ENCODE data around the gene GTF2F2. TPM values are rescaled to one million over a fixed set of nuclear protein-coding genes. Genes with fewer than 3 reads are reported as not detected.

Gene GTF2F2
- total RNA-seq, 6 donors from 2014 or later, result 10.2 to 29.3 (median 18.2) TPM

DNA sequence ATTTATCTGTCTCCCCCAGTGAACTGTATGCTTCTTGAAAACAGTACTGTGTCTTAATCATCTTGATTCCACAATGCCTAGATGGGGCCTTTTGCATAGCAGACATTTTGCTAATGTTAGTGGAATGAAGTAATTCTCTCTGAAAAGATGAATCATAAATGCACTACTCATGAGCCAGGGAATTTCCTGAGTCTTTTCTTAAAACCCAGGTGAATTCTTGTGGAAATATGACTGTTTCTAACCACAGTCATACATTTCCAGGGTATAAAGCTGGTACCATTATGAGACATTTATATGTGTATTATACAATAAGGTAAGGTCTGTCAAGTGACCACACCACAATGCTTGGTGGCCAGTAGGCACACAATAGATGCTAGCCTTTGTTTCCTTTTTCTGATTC lies 86.0 kb downstream of the GTF2F2 start:
- ATAC-seq (ENCODE audit: low FRiP score in 2 of 2) (peak in 1 of 2 donors; percentile 86), DNase-seq (no peak)
- no peaks in the 10 kb centered on the region for H3K36me3 ChIP-seq
- peaks cover 0 to 13% (median 6%) of the 10 kb centered on the region in 4 donors for H3K4me1 ChIP-seq
- no peaks in the 10 kb centered on the region for H3K27me3 ChIP-seq
- H3K27ac ChIP-seq, result peak overlapping the region in 1 of 4 donors; percentile 36
- no peak overlapping the region for H3K4me3 ChIP-seq
- no peaks in the 10 kb centered on the region for H3K9me3 ChIP-seq
- TF ChIP-seq, protein P1, sequence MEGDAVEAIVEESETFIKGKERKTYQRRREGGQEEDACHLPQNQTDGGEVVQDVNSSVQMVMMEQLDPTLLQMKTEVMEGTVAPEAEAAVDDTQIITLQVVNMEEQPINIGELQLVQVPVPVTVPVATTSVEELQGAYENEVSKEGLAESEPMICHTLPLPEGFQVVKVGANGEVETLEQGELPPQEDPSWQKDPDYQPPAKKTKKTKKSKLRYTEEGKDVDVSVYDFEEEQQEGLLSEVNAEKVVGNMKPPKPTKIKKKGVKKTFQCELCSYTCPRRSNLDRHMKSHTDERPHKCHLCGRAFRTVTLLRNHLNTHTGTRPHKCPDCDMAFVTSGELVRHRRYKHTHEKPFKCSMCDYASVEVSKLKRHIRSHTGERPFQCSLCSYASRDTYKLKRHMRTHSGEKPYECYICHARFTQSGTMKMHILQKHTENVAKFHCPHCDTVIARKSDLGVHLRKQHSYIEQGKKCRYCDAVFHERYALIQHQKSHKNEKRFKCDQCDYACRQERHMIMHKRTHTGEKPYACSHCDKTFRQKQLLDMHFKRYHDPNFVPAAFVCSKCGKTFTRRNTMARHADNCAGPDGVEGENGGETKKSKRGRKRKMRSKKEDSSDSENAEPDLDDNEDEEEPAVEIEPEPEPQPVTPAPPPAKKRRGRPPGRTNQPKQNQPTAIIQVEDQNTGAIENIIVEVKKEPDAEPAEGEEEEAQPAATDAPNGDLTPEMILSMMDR (IDR thresholded peaks at IDR 0.05), result no peak
- TF ChIP-seq EP300 (IDR thresholded peaks at IDR 0.05) (no peak), POLR2A (IDR thresholded peaks at IDR 0.05) (no peak), POLR2AphosphoS5 (IDR thresholded peaks at IDR 0.05) (no peak)

DNA sequence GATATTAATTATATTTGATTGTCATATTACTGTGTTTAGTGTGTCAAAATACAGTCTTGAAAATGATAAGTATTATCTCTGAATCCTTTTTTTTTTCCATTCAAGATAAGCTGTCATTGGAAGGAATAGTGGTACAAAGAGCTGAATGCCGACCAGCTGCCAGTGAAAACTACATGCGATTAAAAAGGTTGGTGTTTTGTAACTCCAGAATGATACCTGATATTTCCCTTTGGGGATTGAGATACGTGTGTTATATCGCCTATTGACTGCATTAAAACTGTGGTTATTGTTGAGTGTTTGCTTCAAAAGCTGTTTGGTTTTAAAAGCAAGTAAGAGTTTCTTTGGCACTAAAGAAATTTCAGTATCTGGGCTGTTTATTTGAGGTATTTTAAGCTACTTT lies 87.0 kb downstream of the GTF2F2 start:
- 86 to 88% methylated on average over 4 of the region's 4 CpGs for WGBS, 2 donors

DNA sequence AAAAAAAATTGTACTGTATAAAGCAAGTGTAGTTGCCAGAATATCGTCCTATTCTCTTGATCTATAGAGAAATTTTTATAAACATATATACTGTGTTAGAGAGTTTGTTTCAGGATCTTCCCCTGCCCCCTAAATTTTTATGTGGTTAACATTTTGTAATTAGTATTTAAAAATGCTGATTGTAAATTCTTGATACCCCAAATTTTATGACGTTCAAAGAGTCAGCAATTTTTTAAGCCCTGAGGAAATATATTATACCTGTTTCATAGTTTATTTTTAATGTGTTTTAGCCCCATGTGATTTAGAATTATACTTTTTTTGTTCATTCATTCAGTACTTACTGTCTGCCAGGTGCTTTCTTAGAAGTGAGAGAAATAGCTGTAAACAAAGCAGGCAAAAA lies 87.8 kb downstream of the GTF2F2 start:
- Histone ChIP-seq H3K36me3 (no peaks in the 10 kb centered on the region), H3K9me3 (no peaks in the 10 kb centered on the region), H3K4me1 (peaks cover 0 to 13% (median 6%) of the 10 kb centered on the region in 4 donors), H3K27me3 (no peaks in the 10 kb centered on the region), H3K4me3 (no peak overlapping the region), H3K27ac (no peak overlapping the region)
- TF ChIP-seq POLR2AphosphoS5 (IDR thresholded peaks at IDR 0.05), result no peak
- no peak for DNase-seq
- 92 to 96% methylated on average over 2 of the region's 2 CpGs for WGBS, 2 donors
- no peak for ATAC-seq (ENCODE audit: low FRiP score in 2 of 2)

More for the DNA sequence above, 87.0 kb downstream of the GTF2F2 start:
- peaks cover 0 to 13% (median 6%) of the 10 kb centered on the region in 4 donors for H3K4me1 ChIP-seq
- H3K9me3 ChIP-seq, result no peaks in the 10 kb centered on the region
- peak overlapping the region in 1 of 4 donors; percentile 36 for H3K27ac ChIP-seq
- TF ChIP-seq EP300 (IDR thresholded peaks at IDR 0.05) (no peak), POLR2AphosphoS5 (IDR thresholded peaks at IDR 0.05) (no peak), POLR2A (IDR thresholded peaks at IDR 0.05) (no peak)
- TF ChIP-seq, protein P1 (IDR thresholded peaks at IDR 0.05), result no peak
- H3K27me3 ChIP-seq, result no peaks in the 10 kb centered on the region
- no peaks in the 10 kb centered on the region for H3K36me3 ChIP-seq
- no peak overlapping the region for H3K4me3 ChIP-seq
- ATAC-seq (ENCODE audit: low FRiP score in 2 of 2) (no peak), DNase-seq (no peak)

DNA sequence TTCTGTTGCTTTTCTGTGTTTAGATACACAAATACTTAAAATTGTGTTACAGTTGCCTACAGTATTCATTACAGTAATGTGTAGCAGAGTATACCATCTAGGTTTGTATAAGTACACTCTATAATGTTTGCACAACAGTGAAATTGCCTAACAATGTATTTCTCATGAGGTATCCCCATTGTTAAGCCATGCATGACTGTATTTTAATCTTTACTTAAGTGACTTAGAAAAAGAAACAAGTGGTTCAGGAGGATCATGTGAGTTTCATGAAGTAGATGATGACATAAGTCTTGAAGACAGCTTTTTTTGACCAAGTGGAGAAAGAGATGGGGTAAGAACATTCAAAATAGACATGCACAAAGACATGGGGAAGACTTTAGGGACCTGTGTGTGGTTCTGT lies 88.9 kb downstream of the GTF2F2 start:
- DNase-seq, result no peak
- Histone ChIP-seq H3K27me3 (no peaks in the 10 kb centered on the region), H3K27ac (no peak overlapping the region), H3K9me3 (no peaks in the 10 kb centered on the region), H3K36me3 (no peaks in the 10 kb centered on the region), H3K4me1 (peaks cover 0 to 13% (median 6%) of the 10 kb centered on the region in 4 donors), H3K4me3 (no peak overlapping the region)
- ATAC-seq (ENCODE audit: low FRiP score in 2 of 2), result no peak
- TF ChIP-seq EP300 (IDR thresholded peaks at IDR 0.05), result no peak
- no peak for TF ChIP-seq POLR2AphosphoS5 (IDR thresholded peaks at IDR 0.05)
- TF ChIP-seq POLR2A (IDR thresholded peaks at IDR 0.05), result no peak
- TF ChIP-seq, protein P1 (IDR thresholded peaks at IDR 0.05), result no peak

DNA sequence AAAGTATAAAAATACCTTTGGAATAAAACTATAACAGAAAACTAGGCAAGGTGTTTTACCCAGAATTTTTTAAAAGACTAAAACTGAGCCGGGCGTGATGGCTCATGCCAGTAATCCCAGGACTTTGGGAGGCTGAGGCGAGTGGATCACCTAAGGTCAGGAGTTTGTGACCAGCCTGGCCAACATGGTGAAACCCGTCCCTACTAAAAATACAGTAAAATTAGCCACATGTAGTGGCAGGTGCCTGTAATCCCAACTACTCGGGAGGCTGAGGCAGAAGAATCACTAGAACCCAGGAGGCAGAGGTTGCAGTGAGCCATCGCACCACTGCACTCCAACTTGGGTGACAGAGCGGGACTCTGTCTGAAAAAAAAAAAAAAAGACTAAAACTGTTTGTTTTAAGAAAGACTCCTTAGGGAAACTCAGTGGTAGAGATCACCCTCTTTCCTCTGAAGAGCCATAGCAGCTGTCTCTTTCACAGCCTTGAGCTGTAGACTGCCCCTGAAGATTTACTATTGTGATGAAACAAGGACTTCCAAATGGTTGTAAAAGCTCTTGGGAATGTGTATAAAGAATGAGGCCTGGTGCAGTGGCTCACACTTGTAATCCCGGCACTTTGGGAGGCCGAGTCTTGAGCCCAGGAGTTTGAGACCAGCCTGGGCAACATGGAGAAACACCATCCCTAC lies 95.2 kb downstream of the GTF2F2 start:
- H3K27me3 ChIP-seq, result no peaks in the 10 kb centered on the region
- ATAC-seq (ENCODE audit: low FRiP score in 2 of 2) (no peak), DNase-seq (no peak)
- TF ChIP-seq EP300 (IDR thresholded peaks at IDR 0.05), result no peak
- TF ChIP-seq POLR2A (IDR thresholded peaks at IDR 0.05), result no peak
- no peak for TF ChIP-seq POLR2AphosphoS5 (IDR thresholded peaks at IDR 0.05)
- TF ChIP-seq, protein P1 (IDR thresholded peaks at IDR 0.05), result no peak
- no peaks in the 10 kb centered on the region for H3K9me3 ChIP-seq
- WGBS, 2 donors, result 92 to 93% methylated on average over 9 of the region's 9 CpGs
- H3K36me3 ChIP-seq, result no peaks in the 10 kb centered on the region
- H3K4me3 ChIP-seq, result no peak overlapping the region
- H3K27ac ChIP-seq, result no peak overlapping the region
- no peaks in the 10 kb centered on the region for H3K4me1 ChIP-seq

Measured in upper lobe of left lung (tissue), 6 donors.